Adrenal gland (tissue), 12 donors: ENCODE results near the gene CNDP1. TPM values are rescaled to one million over a fixed set of nuclear protein-coding genes. Genes with fewer than 3 reads are reported as not detected.
A peak's percentile ranks its signal among the peaks of the same experiment; 100 is the strongest.

Experiments used
- DNase-seq, 7 donors: peaks; one replicate each; pipeline ENCODE4 v3.0.0-alpha.2; 2019 to 2020
- H3K27ac ChIP-seq, 5 donors: fragments of 200-600 bp; sonication (generic) in 4 of 5; 1 replicate in 3 of 5; 2 replicates in 2 of 5; pipeline versions ENCODE4 v1.5.1 to v1.8.0; 2016 to 2020; ENCODE audit warnings: mild to moderate bottlenecking in 1 of 5
- H3K27me3 ChIP-seq: fragments of 200-600 bp; 2 replicates; pipeline ENCODE4 v1.8.0; 2021
- H3K36me3 ChIP-seq, 2 donors: fragments of 200-600 bp; replicated peaks in 1 of 2; 1 replicate in 1 of 2; 2 replicates in 1 of 2; pipeline versions ENCODE4 v1.5.1 to v1.8.0; 2018 to 2022
- H3K4me1 ChIP-seq, 2 donors: fragments of 200-600 bp; replicated peaks in 1 of 2; 1 replicate in 1 of 2; 2 replicates in 1 of 2; pipeline versions ENCODE4 v1.5.1 to v1.8.0; 2018 to 2021
- H3K4me3 ChIP-seq, 4 donors: fragments of 200-600 bp; sonication (generic) in 3 of 4; one replicate each; pipeline ENCODE4 v1.5.1; 2016 to 2018
- H3K9me3 ChIP-seq, 3 donors: fragments of 200-600 bp; sonication (generic) in 1 of 3; replicated peaks in 1 of 3; 1 replicate in 2 of 3; 2 replicates in 1 of 3; pipeline versions ENCODE4 v1.5.1 to v1.8.0; 2016 to 2021
- POLR2A ChIP-seq, 2 donors: fragments of 450-650 bp; IDR thresholded peaks; one replicate each; pipeline ENCODE4 v1.6.1; 2017; ENCODE audit warnings: antibody characterized with exemption in 2 of 2, mild to moderate bottlenecking in 2 of 2, moderate library complexity in 1 of 2
- whole genome bisulfite sequencing, 4 donors: extraction: QIAGEN DNeasy Blood & Tissue Kit in 2 of 4; methylation state at CpG; one replicate each; pipeline versions ENCODE4 v1.1.5 to v1.1.7; 2013 to 2017; 5-methylcytosine and 5-hydroxymethylcytosine counted together
- intact Hi-C, 2 donors: fragments of 100-400 bp; cut with DNase I; formaldehyde crosslinking; loops; one replicate each; pipeline versions ENCODE4 v1.14.1 to v1.15.0; 2022 to 2023
- polyA plus RNA-seq, 3 donors: library from polyadenylated mRNA; stranded (reverse); fragments of 200-250 nt in 2 of 3; fragments of 350-450 nt in 1 of 3; fragmentation: Illumina TruSeq in 1 of 3; extraction: RNeasy Lipid Tissue Mini Kit (QIAGEN cat#74804) in 1 of 3; gene quantifications; one replicate each; pipeline ENCODE4 v1.2.3, GENCODE V29; 2013 to 2014
- total RNA-seq, 9 donors: library from RNA; depleted of rRNA in 4 of 9; stranded (reverse); fragments of >200 nt in 4 of 9; fragments of 120-200 nt in 1 of 9; fragmentation: NEBNext Ultra II Directional in 1 of 9; extraction: Animal tissue kit (Norgen Biotek cat#: 25700) in 1 of 9; gene quantifications; one replicate each; pipeline versions ENCODE4 v1.1.0 to v1.2.4, GENCODE V29; 2013 to 2023
- TF ChIP-seq, protein P1 (sequence below), 6 experiments: fragments of 450-650 bp in 4 of 6; fragments of 200-600 bp in 2 of 6; sonication (generic) in 1 of 6; IDR thresholded peaks; 1 replicate in 5 of 6; 2 replicates in 1 of 6; pipeline versions ENCODE4 v1.5.1 to v1.8.0; 2016 to 2021; ENCODE audit warnings: antibody characterized with exemption in 6 of 6, mild to moderate bottlenecking in 2 of 6, moderate library complexity in 1 of 6
- donor health status: healthy with polysubstance abuse.
- donor health status: Bipolar disorder and iron deficiency.
- donor health status: DM: yes; HTN: yes; CAD: no.
- donor health status: DM: no; HTN: no; CAD: no.
- donor health status: DM: no; HTN: no; CAD: no.
- donor health status: DM: yes; HTN: yes; CAD: no.

CNDP1 gene
- total and polyA plus RNA-seq, 12 donors, result 0.16 to 0.27 TPM; not detected in 10

DNA sequence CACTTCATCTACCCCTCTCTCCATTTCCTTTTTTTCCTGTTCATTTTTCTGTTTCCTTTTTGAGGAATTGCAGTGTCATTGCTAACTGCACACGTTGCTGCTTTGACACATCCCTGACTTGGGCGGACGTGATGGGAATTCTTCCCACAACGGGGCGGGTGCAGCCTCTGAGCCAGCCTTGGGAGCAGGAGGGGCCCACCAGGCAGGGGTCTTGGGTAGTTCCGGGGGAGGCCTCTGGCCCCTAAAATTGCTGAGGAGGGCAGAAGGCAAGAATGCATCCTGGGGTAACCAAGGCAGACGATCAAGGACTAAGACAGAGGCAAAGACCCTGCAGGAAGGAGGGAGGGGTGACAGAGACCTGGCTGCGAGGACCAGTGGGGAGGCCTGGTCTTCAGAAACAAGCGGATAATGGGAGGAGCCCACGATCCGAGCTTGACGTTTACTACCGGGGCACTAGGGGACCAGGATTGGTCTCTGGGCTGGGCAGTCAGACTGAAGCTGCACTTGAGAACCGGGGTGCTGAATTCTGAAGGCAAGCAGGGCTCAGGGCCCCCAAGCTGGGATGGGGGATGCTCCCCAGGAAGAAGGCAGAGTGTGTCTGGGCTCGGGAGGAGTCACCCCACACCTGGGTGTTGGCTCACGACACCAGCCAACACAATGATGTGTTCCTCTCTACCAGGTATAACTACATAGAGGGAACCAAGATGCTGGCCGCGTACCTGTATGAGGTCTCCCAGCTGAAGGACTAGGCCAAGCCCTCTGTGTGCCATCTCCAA is 14.8 kb upstream of the CNDP1 start:
- Histone ChIP-seq H3K27me3 (no peaks in the 10 kb centered on the region), H3K4me3 (no peak overlapping the region), H3K4me1 (no peaks in the 10 kb centered on the region), H3K9me3 (no peaks in the 10 kb centered on the region), H3K36me3 (peaks cover 0 to 55% of the 10 kb centered on the region in 2 donors), H3K27ac (no peak overlapping the region)
- WGBS, 4 donors, result 91 to 96% (median 93%) methylated on average over 15 to 18 of the region's 18 CpGs
- intact Hi-C loops, result no loop called here
- peak in 2 of 7 donors; percentile 11 to 40 for DNase-seq
- TF ChIP-seq POLR2A (IDR thresholded peaks at IDR 0.05), result no peak
- TF ChIP-seq, protein P1, sequence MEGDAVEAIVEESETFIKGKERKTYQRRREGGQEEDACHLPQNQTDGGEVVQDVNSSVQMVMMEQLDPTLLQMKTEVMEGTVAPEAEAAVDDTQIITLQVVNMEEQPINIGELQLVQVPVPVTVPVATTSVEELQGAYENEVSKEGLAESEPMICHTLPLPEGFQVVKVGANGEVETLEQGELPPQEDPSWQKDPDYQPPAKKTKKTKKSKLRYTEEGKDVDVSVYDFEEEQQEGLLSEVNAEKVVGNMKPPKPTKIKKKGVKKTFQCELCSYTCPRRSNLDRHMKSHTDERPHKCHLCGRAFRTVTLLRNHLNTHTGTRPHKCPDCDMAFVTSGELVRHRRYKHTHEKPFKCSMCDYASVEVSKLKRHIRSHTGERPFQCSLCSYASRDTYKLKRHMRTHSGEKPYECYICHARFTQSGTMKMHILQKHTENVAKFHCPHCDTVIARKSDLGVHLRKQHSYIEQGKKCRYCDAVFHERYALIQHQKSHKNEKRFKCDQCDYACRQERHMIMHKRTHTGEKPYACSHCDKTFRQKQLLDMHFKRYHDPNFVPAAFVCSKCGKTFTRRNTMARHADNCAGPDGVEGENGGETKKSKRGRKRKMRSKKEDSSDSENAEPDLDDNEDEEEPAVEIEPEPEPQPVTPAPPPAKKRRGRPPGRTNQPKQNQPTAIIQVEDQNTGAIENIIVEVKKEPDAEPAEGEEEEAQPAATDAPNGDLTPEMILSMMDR (IDR thresholded peaks at IDR 0.05), result no peak

DNA sequence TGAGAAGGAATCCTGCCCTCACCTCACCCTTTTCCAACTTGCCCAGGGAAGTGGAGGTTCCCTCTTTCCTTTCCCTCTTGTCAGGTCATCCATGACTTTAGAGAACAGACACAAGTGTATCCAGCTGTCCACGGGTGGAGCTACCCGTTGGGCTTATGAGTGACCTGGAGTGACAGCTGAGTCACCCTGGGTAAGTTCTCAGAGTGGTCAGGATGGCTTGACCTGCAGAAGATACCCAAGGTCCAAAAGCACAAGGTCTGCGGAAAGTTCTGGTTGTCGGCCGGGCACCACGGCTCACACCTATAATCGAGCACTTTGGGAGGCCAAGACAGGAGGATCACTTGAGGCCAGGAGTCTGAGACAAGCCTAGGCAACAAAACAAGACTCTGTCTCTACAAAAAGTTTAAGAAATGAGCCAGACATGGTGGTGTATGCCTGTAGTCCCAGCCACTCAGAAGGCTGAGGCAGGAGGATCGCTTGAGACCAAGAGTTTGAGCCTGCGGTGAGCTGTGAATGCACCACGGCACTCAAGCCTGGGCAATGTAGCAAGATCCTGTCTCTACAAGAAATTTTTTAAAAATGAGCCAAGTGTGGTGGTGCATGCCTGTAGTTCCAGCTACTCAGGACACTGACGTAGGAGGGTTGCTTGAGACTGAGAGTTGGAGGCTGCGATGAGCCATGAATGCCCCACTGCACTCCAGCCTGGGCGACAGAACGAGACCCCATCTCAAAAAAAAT is 14.0 kb upstream of the CNDP1 start:
- Histone ChIP-seq H3K4me3 (no peak overlapping the region), H3K27ac (no peak overlapping the region), H3K9me3 (no peaks in the 10 kb centered on the region), H3K4me1 (no peaks in the 10 kb centered on the region), H3K36me3 (peaks cover 0 to 54% of the 10 kb centered on the region in 2 donors), H3K27me3 (no peaks in the 10 kb centered on the region)
- 86 to 93% (median 91%) methylated on average over 13 to 14 of the region's 14 CpGs for WGBS, 4 donors
- intact Hi-C loops, result no loop called here
- peak in 1 of 7 donors; percentile 18 for DNase-seq
- no peak for TF ChIP-seq POLR2A (IDR thresholded peaks at IDR 0.05)
- TF ChIP-seq, protein P1 (IDR thresholded peaks at IDR 0.05), result no peak

DNA sequence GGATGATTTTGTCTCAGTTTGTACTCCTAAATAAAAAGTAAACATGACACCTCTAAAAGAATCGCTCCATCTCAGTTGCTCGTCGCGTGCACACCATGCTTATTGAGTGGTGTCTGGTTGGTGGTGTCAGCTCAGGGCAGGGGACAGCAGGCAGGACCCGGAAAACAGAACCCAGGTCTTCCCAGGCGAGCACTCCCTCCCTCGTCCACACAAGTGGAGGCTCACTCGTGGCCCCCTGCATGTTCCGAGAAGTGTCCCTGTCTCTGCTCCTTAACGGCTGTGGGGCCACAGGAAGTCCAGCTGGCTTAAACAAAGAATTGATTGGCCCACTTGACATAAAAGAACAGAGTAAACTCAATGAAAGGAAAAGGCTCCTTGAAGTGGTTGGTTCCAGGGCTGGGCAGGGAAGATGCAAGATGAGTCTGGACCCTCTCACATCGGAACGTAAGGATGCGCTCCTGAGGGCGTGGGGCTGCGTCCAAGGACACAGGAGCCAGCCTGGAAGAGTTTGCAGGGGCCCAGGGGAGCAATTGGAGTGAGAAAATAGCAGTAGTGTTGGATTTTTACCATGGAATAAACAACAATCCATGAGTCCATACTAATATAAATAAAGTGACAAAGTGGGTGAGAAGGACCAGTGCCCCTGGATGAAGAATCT is 13.1 kb upstream of the CNDP1 start:
- Histone ChIP-seq H3K9me3 (no peaks in the 10 kb centered on the region), H3K36me3 (peaks cover 0 to 45% of the 10 kb centered on the region in 2 donors), H3K4me1 (no peaks in the 10 kb centered on the region), H3K27me3 (no peaks in the 10 kb centered on the region), H3K27ac (no peak overlapping the region), H3K4me3 (no peak overlapping the region)
- TF ChIP-seq, protein P1 (IDR thresholded peaks at IDR 0.05), result no peak
- TF ChIP-seq POLR2A (IDR thresholded peaks at IDR 0.05), result no peak
- peak in 1 of 7 donors; percentile 33 for DNase-seq
- WGBS, 4 donors, result 96 to 97% (median 97%) methylated on average over 14 to 15 of the region's 15 CpGs
- intact Hi-C loops, result no loop called here
